ENCODE data around the gene HEPACAM2.
A peak's percentile ranks its signal among the peaks of the same experiment; 100 is the strongest.

Gene HEPACAM2

DNA sequence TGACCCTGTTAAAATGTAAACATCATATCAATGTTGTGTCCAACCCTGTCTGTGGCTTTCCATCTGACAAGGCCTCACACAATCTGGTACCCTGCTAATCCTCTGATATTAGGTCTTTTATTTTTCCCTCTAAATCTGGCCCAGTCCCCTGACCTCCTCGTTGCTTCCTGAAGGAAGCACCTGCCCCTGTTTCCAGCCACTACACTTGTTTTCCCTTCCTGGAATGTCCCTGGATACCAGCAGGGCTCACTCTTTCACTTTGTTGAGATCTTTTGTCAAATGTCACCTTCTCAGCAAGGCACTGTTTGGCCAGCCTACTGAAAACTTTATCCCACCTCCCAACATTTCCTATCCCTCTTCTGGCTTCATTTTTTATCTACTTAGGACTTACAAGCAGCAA is 80.2 kb downstream of the HEPACAM2 start:
- peaks cover 27% of the 10 kb centered on the region for H3K4me1 ChIP-seq (ENCODE audit: low read depth, poor library complexity, severe bottlenecking)
- H3K4me2 ChIP-seq: peak overlapping the region; percentile 66
- peaks cover 22% of the 10 kb centered on the region; the same call in 1 of the 2 replicates for H3K79me2 ChIP-seq (ENCODE audit: insufficient read depth, low read depth)
- H3K4me3 ChIP-seq (IDR thresholded peaks at IDR 0.05; ENCODE audit: insufficient read depth, low read depth, low read length): no peak overlapping the region
- no peaks in the 10 kb centered on the region for H3K27me3 ChIP-seq (ENCODE audit: insufficient read depth, low read depth)
- no peaks in the 10 kb centered on the region for H4K20me1 ChIP-seq (ENCODE audit: insufficient read depth)
- no peak overlapping the region for H2AFZ ChIP-seq (ENCODE audit: low read depth)
- H3K27ac ChIP-seq: peak overlapping the region; percentile 82
- peak overlapping the region; percentile 69; the same call in 1 of the 2 replicates for H3K9ac ChIP-seq
- TF ChIP-seq, protein P1, sequence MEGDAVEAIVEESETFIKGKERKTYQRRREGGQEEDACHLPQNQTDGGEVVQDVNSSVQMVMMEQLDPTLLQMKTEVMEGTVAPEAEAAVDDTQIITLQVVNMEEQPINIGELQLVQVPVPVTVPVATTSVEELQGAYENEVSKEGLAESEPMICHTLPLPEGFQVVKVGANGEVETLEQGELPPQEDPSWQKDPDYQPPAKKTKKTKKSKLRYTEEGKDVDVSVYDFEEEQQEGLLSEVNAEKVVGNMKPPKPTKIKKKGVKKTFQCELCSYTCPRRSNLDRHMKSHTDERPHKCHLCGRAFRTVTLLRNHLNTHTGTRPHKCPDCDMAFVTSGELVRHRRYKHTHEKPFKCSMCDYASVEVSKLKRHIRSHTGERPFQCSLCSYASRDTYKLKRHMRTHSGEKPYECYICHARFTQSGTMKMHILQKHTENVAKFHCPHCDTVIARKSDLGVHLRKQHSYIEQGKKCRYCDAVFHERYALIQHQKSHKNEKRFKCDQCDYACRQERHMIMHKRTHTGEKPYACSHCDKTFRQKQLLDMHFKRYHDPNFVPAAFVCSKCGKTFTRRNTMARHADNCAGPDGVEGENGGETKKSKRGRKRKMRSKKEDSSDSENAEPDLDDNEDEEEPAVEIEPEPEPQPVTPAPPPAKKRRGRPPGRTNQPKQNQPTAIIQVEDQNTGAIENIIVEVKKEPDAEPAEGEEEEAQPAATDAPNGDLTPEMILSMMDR (conservative IDR thresholded peaks at IDR 0.05; ENCODE audit: low read depth, low read length): no peak
- peaks cover 7% of the 10 kb centered on the region; the same call in 1 of the 2 replicates for H3K36me3 ChIP-seq (ENCODE audit: insufficient read depth)

DNA sequence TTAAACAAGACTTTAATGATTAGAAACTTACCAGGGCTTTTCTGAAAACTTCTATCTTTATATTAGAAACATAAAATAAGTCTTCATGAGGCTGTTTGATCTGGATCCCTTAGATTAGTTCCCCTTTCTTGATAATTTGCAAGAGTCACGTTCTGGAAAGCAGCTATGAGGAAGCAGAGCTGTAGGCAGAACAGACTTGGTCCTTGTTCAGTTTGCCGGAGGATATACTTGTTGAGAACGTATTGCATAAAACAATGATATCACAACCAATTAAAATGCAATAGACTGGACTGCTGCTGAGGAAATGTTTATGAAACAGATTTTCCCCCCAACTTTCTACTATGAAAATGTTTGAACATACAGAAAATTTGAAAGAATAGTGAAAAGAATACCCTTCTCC is 80.9 kb downstream of the HEPACAM2 start:
- Histone ChIP-seq H4K20me1 (ENCODE audit: insufficient read depth) (no peaks in the 10 kb centered on the region), H3K4me3 (IDR thresholded peaks at IDR 0.05; ENCODE audit: insufficient read depth, low read depth, low read length) (no peak overlapping the region), H3K27ac (no peak overlapping the region), H3K4me2 (peak overlapping the region; percentile 66; the same call in 1 of the 2 replicates), H2AFZ (ENCODE audit: low read depth) (no peak overlapping the region), H3K36me3 (ENCODE audit: insufficient read depth) (peaks cover 7% of the 10 kb centered on the region; the same call in 1 of the 2 replicates), H3K27me3 (ENCODE audit: insufficient read depth, low read depth) (no peaks in the 10 kb centered on the region), H3K79me2 (ENCODE audit: insufficient read depth, low read depth) (peaks cover 22% of the 10 kb centered on the region; the same call in 1 of the 2 replicates), H3K9ac (no peak overlapping the region), H3K4me1 (ENCODE audit: low read depth, poor library complexity, severe bottlenecking) (peaks cover 27% of the 10 kb centered on the region)
- TF ChIP-seq, protein P1 (conservative IDR thresholded peaks at IDR 0.05; ENCODE audit: low read depth, low read length): no peak

DNA sequence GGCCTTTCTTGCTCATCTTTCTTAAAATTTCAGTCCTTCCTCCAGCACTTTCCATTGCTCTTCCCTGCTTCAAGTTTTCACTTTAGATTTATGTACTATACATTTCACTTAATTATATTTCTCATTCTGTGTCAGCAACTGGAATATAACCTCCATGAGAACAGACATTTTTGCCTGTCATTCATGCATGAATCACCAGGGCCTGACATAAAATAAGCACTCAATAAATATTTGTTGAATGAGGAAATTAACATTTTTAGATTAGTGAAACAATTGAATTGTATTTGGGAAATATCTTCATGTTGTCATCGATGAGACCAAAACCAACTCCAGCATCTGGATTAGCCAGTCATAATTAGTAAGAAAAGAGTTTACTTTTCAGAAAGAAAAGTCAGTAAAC is 84.1 kb downstream of the HEPACAM2 start:
- Histone ChIP-seq H3K27ac (no peak overlapping the region), H3K36me3 (ENCODE audit: insufficient read depth) (peaks cover 7% of the 10 kb centered on the region; the same call in 1 of the 2 replicates), H3K4me1 (ENCODE audit: low read depth, poor library complexity, severe bottlenecking) (peaks cover 17% of the 10 kb centered on the region), H2AFZ (ENCODE audit: low read depth) (no peak overlapping the region), H3K9ac (no peak overlapping the region), H3K4me3 (IDR thresholded peaks at IDR 0.05; ENCODE audit: insufficient read depth, low read depth, low read length) (no peak overlapping the region), H3K4me2 (no peak overlapping the region), H3K27me3 (ENCODE audit: insufficient read depth, low read depth) (no peaks in the 10 kb centered on the region), H4K20me1 (ENCODE audit: insufficient read depth) (no peaks in the 10 kb centered on the region), H3K79me2 (ENCODE audit: insufficient read depth, low read depth) (peaks cover 15% of the 10 kb centered on the region; the same call in 1 of the 2 replicates)
- TF ChIP-seq, protein P1 (conservative IDR thresholded peaks at IDR 0.05; ENCODE audit: low read depth, low read length): no peak

DNA sequence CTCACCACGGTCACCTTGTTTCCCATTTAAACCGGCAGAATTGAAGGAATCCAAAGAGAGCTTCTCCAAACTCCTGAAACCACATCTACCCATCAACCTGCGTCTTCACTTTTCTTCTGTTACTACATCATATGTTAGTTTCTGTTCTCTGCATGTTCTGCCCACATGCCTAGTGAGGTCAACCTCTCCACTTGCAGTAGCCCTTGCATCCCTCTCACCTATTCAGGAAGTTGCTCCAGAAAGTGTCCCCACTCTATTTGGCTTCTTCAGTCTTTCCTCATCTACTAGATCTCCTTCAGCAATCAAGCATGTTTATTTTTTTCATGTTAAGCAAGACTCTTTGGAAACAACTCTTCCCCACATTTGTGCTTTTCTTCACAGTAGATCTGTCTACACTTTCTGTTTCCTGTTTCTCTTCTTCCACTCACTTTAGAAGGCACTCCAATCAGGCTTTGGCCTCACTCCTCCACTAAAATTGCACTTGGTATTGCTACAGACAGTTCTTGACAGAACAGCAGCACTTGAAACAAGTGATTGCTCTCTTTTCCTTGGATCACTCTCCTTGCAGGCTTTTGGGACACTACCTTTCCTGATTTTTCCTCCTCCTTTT is 85.6 kb downstream of the HEPACAM2 start:
- H3K79me2 ChIP-seq (ENCODE audit: insufficient read depth, low read depth): peaks cover under 1% of the 10 kb centered on the region; the same call in 1 of the 2 replicates
- no peak overlapping the region for H3K9ac ChIP-seq
- no peak overlapping the region for H2AFZ ChIP-seq (ENCODE audit: low read depth)
- TF ChIP-seq, protein P1 (conservative IDR thresholded peaks at IDR 0.05; ENCODE audit: low read depth, low read length): no peak
- H3K4me3 ChIP-seq (IDR thresholded peaks at IDR 0.05; ENCODE audit: insufficient read depth, low read depth, low read length): no peak overlapping the region
- no peaks in the 10 kb centered on the region for H3K27me3 ChIP-seq (ENCODE audit: insufficient read depth, low read depth)
- peaks cover 8% of the 10 kb centered on the region for H3K4me1 ChIP-seq (ENCODE audit: low read depth, poor library complexity, severe bottlenecking)
- no peak overlapping the region for H3K4me2 ChIP-seq
- peaks cover 7% of the 10 kb centered on the region; the same call in 1 of the 2 replicates for H3K36me3 ChIP-seq (ENCODE audit: insufficient read depth)
- H3K27ac ChIP-seq: no peak overlapping the region
- no peaks in the 10 kb centered on the region for H4K20me1 ChIP-seq (ENCODE audit: insufficient read depth)
